ENCODE measurements around the gene PAK3.
A peak's percentile ranks its signal among the peaks of the same experiment; 100 is the strongest.

The PAK3 gene

GRCh38 chrX:111133389-111133788, 37.4 kb downstream of the PAK3 start:
- peak; percentile 0 for DNase-seq

GRCh38 chrX:111145878-111146277, 49.9 kb downstream of the PAK3 start:
- no peak for DNase-seq

GRCh38 chrX:111151764-111152163, 55.8 kb downstream of the PAK3 start:
- DNase-seq, result no peak

- DNase-seq, result no peak
These were observed 63.2 kb downstream of the PAK3 start for GRCh38 chrX:111159232-111159631.

GRCh38 chrX:111164728-111165127, 68.7 kb downstream of the PAK3 start:
- no peak for DNase-seq

GRCh38 chrX:111165902-111166301, 69.9 kb downstream of the PAK3 start:
- DNase-seq, result no peak

- DNase-seq, result no peak
These were observed 71.3 kb downstream of the PAK3 start for GRCh38 chrX:111167334-111167733.

GRCh38 chrX:111168314-111168713, 72.3 kb downstream of the PAK3 start:
- peak; percentile 1 for DNase-seq

- peak; percentile 1 for DNase-seq
These were observed 73.2 kb downstream of the PAK3 start for GRCh38 chrX:111169141-111169540.

GRCh38 chrX:111170017-111170416, 74.0 kb downstream of the PAK3 start:
- DNase-seq, result no peak

GRCh38 chrX:111180750-111181240, 84.8 kb downstream of the PAK3 start:
- DNase-seq, result no peak

GRCh38 chrX:111181951-111182350, 86.0 kb downstream of the PAK3 start:
- DNase-seq, result no peak

GRCh38 chrX:111182997-111183396, 87.0 kb downstream of the PAK3 start:
- DNase-seq, result no peak

- no peak for DNase-seq
These were observed 95.6 kb downstream of the PAK3 start for GRCh38 chrX:111191598-111191997.

- no peak for DNase-seq
These were observed 103.5 kb downstream of the PAK3 start for GRCh38 chrX:111199505-111199904.

GRCh38 chrX:111200327-111200726, 104.3 kb downstream of the PAK3 start:
- no peak for DNase-seq

- no peak for DNase-seq
These were observed 111.9 kb downstream of the PAK3 start for GRCh38 chrX:111207851-111208250.

GRCh38 chrX:111216293-111216801, 120.4 kb downstream of the PAK3 start:
- DNase-seq, result no peak

- DNase-seq, result peak; percentile 1
These were observed 148.3 kb downstream of the PAK3 start for GRCh38 chrX:111244235-111244750.

- peak; percentile 9 for DNase-seq
These were observed 159.1 kb downstream of the PAK3 start for GRCh38 chrX:111254896-111255693.

- no peak for DNase-seq
These were observed 161.7 kb downstream of the PAK3 start for GRCh38 chrX:111257733-111258132.

- DNase-seq, result no peak
These were observed 163.6 kb downstream of the PAK3 start for GRCh38 chrX:111259559-111259958.

- no peak for DNase-seq
These were observed 164.5 kb downstream of the PAK3 start for GRCh38 chrX:111260451-111260850.

- peak; percentile 25 for DNase-seq
These were observed 166.1 kb downstream of the PAK3 start for GRCh38 chrX:111262086-111262485.
